Measurements from ENCODE around the gene CAPN10. TPM values are rescaled to one million over a fixed set of nuclear protein-coding genes. Genes with fewer than 3 reads are reported as not detected.

CAPN10 gene
- total RNA-seq, 3 donors from 2014 or later, result 17.0 to 26.2 (median 25.5) TPM

GRCh38 chr2:240571314-240571973 is 15.1 kb upstream of the CAPN10 start:
- intact Hi-C loops (cut with DNase I; ENCODE audit: low total_unique reads), result loop anchor here (5.0 kb wide), 1 partner anchor 1974 kb away; no protein-coding TSS in a partner anchor
- H3K27me3 ChIP-seq, result no peaks in the 10 kb centered on the region
- no peak overlapping the region for H3K27ac ChIP-seq
- DNase-seq (ENCODE audit: low spot score in 2 of 2), result no peak
- H3K9me3 ChIP-seq, result no peaks in the 10 kb centered on the region
- peaks cover 7 to 23% of the 10 kb centered on the region in 2 donors for H3K4me1 ChIP-seq
- H3K4me3 ChIP-seq, result no peak overlapping the region
- no peaks in the 10 kb centered on the region for H3K36me3 ChIP-seq
- TF ChIP-seq POLR2AphosphoS5 (IDR thresholded peaks at IDR 0.05), result no peak
- TF ChIP-seq POLR2A (IDR thresholded peaks at IDR 0.05), result no peak
- no peak for TF ChIP-seq CTCF (IDR thresholded peaks at IDR 0.05)

GRCh38 chr2:240572141-240573031 is 14.1 kb upstream of the CAPN10 start:
- no peak for TF ChIP-seq POLR2AphosphoS5 (IDR thresholded peaks at IDR 0.05)
- no peak for TF ChIP-seq POLR2A (IDR thresholded peaks at IDR 0.05)
- no peak for TF ChIP-seq CTCF (IDR thresholded peaks at IDR 0.05)
- H3K4me1 ChIP-seq, result peaks cover under 1 to 15% of the 10 kb centered on the region in 2 donors
- intact Hi-C loops (cut with DNase I; ENCODE audit: low total_unique reads), result loop anchor here (5.0 kb wide), 1 partner anchor 1975 kb away; no protein-coding TSS in a partner anchor
- H3K9me3 ChIP-seq, result no peaks in the 10 kb centered on the region
- H3K27me3 ChIP-seq, result no peaks in the 10 kb centered on the region
- no peak overlapping the region for H3K27ac ChIP-seq
- H3K36me3 ChIP-seq, result no peaks in the 10 kb centered on the region
- H3K4me3 ChIP-seq, result no peak overlapping the region
- no peak for DNase-seq (ENCODE audit: low spot score in 2 of 2)

DNA sequence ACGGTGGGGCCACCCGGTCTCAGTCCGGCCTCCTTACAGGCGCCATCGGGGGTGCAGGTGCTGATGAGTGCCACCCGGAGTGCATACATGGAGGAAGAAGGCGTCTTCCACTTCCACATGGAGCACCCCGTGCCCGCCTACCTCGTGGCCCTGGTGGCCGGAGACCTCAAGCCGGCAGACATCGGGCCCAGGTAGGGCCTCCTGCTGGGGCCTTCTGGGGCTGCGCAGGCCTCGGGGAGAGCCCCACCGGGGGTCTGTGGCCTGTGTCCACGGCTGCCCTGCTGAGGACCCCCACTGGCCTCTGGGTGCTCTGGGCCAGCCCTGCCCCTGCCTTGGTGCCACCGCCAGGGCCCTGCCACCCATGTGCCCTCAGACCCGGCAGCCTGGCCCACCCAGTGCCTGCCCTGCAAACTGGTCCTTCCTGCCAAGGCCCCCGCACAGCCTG is 13.4 kb upstream of the CAPN10 start:
- TF ChIP-seq POLR2A (IDR thresholded peaks at IDR 0.05) (no peak), POLR2AphosphoS5 (IDR thresholded peaks at IDR 0.05) (no peak), CTCF (IDR thresholded peaks at IDR 0.05) (no peak)
- Histone ChIP-seq H3K27me3 (no peaks in the 10 kb centered on the region), H3K9me3 (no peaks in the 10 kb centered on the region), H3K4me1 (peaks cover 0 to 12% of the 10 kb centered on the region in 2 donors), H3K27ac (no peak overlapping the region), H3K36me3 (no peaks in the 10 kb centered on the region), H3K4me3 (no peak overlapping the region)
- DNase-seq (ENCODE audit: low spot score in 2 of 2), result no peak
- intact Hi-C loops (cut with DNase I; ENCODE audit: low total_unique reads), result loop anchor here (5.0 kb wide), 1 partner anchor 1976 kb away; no protein-coding TSS in a partner anchor

DNA sequence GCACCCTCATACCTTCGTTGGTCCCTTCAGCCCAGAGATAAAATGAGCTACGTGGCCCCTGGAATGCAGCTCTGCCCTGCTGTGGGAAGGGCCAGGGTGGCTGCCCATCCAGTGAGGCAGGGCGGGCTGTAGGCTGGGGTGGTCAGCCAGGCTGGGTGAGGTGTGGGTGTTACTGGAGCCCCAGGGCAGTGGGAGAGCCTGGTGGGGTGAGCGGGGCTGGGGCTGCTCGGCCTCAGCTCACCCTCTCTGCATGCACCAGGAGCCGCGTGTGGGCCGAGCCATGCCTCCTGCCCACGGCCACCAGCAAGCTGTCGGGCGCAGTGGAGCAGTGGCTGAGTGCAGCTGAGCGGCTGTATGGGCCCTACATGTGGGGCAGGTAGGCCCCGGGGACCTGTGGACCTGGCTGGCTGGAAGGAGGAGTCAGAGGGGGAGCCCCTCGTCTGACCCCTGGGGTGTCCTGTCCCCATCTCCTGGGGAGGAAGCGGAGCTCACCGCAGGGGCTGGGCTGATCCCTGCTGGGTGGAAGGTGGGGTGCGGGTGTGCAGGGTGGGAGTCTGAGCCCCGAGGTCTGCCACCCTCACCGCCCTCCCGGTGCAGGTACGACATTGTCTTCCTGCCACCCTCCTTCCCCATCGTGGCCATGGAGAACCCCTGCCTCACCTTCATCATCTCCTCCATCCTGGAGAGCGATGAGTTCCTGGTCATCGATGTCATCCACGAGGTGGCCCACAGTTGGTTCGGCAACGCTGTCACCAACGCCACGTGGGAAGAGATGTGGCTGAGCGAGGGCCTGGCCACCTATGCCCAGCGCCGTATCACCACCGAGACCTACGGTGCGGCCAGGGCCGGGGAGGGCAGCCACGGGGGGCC is 12.8 kb upstream of the CAPN10 start:
- Histone ChIP-seq H3K36me3 (no peaks in the 10 kb centered on the region), H3K4me1 (peaks cover 0 to 12% of the 10 kb centered on the region in 2 donors), H3K27me3 (no peaks in the 10 kb centered on the region), H3K4me3 (no peak overlapping the region), H3K27ac (no peak overlapping the region), H3K9me3 (no peaks in the 10 kb centered on the region)
- DNase-seq (ENCODE audit: low spot score in 2 of 2), result no peak
- intact Hi-C loops (cut with DNase I; ENCODE audit: low total_unique reads), result loop anchor here (5.0 kb wide), 1 partner anchor 1976 kb away; no protein-coding TSS in a partner anchor
- TF ChIP-seq POLR2A (IDR thresholded peaks at IDR 0.05), result no peak
- TF ChIP-seq POLR2AphosphoS5 (IDR thresholded peaks at IDR 0.05), result no peak
- TF ChIP-seq CTCF (IDR thresholded peaks at IDR 0.05), result no peak

All from breast epithelium (tissue), 4 donors.